Astrocyte of the hippocampus (primary cell): Measurements from ENCODE around the gene ACRBP.

ENCODE experiments used
- DNase-seq: peaks from one replicate; pipeline ENCODE4 v3.0.0; 2011; ENCODE audit warnings: low read depth, low spot score

ACRBP gene

DNA sequence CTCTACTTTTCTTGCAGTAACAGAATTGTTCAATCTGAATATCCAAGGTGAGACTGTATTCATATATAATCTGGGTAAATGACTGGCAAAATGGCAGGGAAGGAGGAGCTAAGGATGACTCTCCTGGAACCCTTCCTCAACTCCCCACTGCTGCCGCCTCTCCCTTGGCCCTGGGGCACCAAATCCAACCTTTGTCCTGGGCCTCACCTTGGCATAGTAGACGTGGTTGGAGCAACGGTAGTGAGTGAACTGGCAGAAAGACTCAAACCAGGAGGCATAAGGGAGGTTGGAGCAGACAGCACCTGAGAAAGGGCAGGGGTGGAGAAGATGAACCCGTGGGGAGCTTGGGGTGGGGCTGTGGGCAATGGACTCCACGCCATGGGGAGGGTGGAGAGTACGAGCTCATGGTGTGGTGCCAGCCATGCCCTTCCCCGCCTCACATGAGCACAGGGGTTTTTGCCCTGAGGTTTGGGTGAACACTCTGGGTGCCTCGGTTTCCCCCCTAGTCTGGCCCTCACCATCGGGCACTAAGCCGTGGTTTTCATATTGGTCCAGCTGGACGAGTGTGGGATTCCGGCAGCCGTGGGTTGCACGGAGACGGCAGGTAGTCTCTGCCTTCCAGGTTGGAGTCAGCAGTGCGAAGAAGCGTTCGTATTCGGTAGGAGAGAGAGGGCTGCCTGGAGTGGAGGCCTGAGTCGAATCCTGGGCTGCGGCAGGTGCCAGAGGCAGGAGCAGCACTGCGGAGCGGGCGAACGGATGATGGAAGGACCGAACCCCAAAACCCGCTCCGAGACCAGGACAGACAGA, 753 bp downstream of the ACRBP start:
- no peak for DNase-seq

DNA sequence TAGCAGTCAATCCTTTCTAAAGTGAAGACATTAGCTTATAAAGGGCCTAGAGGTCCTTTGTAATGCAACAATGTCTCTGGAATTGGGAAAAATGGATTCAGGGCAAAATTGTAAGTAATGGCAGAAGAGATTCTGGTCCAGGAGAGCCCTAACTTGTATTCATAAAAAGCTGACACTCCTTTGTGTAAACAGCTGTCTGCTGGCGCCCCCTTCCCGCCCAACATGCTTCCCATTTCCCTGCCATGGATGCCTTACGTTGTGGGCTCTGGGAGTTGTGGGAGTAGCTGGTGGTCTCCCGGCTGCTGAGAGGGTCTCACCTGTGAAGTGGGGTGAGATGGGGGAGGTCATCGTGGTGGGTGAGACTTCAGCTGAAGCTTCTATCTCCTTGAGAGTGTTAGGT, 2.3 kb downstream of the ACRBP start:
- no peak for DNase-seq

DNA sequence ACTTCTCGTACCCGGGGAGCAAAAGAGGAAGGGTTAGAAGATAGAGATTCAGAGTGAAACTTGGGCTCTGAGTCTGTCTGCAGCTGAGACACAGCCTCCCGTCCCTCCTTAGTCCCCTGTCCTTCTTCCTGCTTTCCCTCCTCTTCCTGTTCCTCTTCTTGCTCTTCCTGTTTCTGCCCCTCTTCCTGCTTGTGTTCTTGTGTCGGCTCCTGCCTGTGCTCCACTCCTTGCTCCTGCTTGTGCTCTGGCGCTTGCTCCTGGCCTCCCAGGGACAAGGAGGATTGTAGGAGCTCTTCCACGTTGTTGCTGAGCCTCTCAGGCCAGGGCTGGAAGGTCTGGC, 3.0 kb downstream of the ACRBP start:
- DNase-seq = no peak

DNA sequence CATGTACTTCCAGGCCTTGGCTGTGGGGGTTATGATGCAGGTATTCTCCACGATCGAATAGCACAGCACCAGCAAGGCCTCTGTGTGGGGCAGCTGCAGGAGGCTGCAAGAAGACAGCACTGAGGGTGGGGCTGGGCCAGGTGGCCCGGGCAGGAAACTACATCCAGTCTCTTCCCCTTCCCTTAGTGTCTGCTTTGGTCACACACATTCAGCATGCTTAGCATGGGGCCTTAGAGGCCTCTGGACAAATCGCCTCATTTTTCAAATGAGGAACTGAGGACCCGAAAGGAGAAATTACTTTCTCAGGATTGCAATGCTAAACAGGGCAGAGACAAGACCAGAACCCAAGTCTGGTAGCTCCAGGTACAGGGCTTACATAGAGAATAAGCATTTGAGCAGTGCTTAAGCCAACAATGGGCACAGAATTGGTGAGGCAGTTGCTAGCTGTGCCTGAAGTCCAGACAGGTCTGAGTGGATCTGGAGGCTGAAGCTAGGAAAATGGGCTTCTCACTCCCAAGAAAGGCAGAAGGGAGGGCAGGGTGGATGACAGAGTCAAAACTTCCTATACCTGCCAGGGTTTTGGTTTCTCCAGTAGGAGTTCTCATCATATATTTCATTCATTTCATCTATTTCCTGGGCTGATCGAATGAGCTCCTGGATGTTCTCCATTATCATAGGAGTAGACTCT, 3.5 kb downstream of the ACRBP start:
- no peak for DNase-seq

DNA sequence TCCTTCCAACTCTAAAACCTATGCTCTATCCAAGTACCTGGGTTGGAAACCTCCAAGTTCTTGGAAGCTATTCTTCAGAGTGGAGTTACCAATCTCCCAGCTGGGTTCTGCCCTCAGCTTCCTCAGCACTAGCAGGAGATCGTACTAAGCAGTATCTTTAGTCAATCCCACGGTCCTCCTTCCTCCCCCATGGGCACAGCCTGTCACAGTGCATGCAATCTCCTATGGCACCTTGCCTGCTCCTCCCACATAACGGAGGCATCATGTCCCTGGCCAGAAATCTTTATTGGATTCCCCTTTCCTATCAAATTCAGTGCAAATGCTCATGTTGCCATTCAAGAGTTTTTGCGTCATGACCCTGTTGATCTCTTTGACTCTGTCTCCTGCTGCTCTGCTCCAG, 6.1 kb downstream of the ACRBP start:
- no peak for DNase-seq

DNA sequence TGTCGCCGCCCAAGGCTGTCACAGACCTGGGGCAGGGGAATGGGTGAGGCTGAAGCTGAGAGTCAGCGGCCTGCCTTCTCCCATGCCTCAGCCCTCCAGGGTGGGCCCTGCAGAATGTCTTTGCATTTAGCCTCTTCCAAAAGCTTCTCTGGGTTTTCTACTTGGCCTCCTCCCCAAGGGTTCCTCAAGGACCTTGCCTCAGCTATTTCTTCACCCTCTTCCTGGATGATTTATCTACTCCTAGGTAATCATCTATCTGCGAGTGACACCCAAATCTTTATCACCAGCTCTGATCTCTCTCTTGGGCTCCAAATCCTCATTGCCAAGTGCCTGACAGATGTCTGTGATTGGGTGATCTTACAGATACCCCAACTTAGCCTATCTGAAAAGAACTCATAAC, 6.7 kb downstream of the ACRBP start:
- no peak for DNase-seq

DNA sequence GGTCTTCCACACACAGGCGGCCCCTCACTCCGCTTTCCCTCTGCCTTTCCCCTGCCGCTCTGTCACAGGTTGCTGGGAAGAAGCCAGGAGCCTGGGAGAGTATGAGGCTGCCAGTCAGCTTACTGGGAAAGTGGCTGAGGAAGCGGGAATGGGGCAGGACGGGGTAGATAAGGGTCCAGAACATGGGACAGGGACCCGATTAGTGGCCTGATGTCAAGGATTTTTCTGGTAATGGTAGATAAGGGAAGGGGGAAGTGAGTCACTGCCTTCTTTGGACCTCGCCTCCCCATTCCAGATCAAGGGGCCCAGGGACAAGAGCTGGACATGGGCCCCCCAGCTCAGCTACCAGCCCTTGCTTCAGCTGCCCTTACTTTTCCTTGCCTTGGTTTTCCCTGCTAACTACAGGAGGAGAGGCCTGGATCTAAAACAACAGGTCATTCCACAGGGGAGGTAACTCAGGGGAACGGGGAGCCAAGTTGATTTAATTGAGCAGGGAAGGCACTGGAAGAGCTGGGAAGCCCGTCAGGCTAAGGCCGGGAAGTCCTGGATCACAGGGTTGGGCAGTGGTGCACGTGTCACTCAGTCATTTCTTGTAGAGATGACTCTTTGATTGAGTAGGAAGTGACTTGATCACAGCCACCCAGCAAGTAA, 8.0 kb downstream of the ACRBP start:
- DNase-seq = no peak

DNA sequence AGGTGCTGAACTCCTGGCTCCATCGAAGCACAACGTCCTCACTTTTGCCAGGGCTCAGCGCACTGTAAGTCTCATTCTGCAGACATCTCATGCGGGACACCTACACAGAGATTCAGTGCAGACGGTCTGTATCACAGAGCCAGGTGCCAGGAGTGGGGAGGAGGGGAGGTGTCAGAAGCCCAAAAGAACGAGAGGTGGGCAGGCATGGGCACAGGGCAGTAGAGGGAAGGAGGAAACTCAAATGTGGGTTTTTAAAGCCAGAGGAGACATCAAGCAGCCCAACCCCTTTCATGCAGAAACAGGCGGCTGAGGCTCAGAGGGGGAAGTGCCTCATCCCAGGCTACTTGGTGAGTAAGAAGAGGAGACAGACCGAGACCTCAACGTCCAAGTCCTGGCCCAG, 8.9 kb downstream of the ACRBP start:
- no peak for DNase-seq

DNA sequence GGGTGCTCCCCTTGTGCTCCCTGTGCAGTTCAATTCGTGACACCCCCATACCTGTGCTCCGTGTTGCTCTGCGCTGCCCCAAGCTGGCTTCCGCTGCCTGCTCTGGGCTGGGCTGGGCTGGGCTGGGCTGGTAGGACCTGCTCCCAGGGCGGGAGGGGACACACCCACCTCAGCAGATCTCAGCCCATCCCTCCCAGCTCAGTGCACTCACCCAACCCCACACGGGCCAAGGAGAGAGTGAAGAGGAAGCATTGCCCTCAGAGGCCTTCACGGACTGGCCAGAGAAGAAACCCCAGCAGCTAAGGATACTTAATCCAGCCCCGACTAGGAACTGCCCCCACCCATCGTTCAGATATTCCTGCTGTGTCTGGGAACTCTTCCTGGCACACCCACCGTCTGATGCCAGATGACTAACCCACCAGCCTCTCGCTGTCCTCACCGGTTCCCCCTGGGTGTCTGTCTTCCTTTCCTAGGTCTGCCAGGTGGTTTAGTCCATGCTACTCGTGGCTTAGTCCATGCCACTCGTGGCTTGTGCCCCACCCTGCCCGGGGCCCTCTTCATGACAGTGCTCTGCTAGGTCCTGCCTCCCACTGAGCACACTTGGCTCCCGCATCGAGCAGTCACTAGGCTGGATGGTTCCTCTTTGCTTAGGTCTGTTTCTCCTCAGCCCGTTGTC, 11.2 kb downstream of the ACRBP start, which contains the start of gene LPAR5:
TSS of gene LPAR5 (minus strand) at position 104 of the 676 bp plus-strand sequence. CDS start 14,711 bp downstream, outside the sequence.
- peak; percentile 42 for DNase-seq

DNA sequence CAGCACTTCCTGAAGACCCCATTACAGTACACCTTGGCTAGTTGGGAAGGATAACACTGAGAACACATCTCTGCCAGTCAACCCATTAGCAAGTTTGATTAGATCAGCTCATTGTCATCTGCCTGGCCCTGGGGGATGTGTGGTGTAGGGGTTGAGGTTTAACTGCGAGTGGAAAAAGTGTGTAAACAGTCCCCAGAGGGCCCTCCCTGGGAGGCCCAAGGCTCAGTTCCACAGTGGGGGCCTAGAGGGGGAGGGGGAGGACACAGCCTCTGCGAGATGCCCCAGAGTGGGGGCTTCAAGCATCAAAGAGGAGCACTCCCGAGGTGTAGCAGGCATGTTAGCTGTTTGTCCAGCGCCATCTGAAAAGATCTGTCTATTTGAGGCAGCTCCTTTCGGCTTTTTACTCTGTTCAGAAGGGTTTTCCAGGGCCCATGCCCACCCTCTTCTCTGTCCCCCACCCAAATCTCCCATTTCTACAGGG, 11.8 kb downstream of the ACRBP start:
- DNase-seq = no peak

DNA sequence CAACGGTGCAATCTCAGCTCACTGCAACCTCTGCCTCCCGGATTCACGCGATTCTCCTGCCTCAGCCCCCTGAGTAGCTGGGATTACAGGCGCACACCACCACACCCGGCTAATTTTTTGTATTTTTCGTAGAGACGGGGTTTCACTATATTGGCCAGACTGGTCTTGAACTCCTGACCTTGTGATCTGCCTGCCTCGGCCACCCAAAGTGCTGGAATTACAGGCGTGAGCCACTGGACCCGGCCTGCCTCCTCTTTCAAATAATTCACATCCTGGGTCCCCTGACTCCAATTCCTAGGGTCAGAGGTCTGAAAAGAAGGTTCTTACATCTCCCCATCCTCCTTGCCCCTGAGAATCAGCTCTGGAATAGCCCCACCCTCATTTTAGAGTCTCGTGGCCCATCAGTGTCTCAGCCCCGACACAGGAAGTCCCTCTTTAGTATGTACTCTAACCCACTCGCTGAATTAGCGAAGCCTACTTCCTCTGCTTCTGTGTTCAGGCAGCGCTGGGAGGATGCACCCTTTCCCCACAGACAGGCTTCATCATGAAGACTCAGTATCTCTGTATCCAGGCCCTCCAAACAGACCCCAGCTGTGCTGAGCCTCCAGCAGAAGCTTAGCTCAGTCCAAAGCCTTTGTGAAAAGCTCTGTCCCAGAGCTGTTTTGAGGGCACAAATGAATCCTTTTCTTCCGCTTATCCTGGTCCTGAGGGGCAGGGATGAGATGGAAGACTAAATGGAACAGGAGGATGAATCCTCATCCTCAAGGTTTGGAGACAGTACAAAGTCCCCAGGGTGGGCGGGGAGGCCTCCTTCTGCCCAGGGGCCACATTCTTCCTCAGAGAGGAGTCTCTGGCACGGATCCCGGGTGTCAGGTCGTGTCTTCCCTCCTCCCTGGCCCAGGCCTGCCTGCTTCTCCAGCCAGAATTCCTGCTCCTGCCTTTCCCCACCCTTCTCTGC, 14.9 kb downstream of the ACRBP start:
- DNase-seq = no peak

DNA sequence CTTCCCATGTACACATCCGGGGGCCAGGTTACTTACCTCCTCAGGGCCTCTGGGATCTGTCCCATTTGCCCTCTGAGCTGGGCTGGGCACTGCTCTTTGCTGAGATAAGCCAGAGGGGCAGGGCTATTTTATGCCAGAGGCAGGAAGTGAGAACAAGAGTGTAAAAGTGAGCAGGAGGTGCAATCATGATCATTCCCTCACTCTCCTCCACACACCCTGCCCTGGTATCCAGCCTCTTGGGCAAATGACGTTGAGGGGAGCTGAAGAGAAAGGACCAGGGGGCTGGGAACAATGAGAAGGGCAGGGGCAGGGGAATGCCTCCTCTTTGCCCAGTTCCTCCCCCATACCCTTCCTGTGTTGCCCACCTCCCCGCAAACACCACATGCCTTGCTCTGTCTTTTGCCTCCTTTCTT, 15.7 kb downstream of the ACRBP start:
- DNase-seq = no peak

DNA sequence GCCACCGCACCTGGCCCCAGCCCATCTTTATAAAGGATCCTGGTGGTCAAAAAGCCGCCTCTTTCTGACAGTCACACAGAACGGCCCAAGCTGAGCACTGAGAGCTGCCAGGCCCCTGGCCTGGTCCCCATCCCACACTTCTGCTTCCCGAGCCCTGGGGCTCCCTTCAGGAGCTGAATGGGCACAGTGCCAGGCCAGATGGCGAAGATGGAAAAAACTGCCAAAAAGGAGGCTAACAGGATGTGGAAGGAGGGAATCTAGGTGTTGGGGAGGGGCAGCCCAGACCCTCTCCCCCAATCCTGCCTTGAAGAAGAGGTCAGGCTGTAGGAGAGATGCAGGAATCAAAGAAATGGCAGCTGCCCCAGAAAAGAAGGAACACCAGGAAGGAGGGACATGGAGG, 16.5 kb downstream of the ACRBP start:
- no peak for DNase-seq

DNA sequence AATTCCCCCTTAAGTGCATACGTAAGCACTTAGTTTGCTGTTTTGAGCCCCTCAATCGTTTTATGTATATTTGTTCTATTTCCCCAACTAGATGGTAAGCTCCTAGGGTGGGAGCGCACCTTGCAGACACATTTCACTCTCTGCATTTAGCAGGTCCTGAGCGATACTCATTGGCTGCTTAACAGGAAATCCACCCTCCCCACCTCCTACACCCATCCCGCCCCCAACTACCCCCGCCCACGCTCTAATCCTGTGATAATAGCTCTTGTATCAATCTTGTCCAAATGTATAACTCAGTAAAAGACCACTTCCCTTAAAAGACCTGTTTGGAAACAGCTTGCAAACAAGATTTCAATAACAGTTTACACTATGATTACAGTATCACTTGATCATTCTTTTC, 19.6 kb downstream of the ACRBP start:
- no peak for DNase-seq

DNA sequence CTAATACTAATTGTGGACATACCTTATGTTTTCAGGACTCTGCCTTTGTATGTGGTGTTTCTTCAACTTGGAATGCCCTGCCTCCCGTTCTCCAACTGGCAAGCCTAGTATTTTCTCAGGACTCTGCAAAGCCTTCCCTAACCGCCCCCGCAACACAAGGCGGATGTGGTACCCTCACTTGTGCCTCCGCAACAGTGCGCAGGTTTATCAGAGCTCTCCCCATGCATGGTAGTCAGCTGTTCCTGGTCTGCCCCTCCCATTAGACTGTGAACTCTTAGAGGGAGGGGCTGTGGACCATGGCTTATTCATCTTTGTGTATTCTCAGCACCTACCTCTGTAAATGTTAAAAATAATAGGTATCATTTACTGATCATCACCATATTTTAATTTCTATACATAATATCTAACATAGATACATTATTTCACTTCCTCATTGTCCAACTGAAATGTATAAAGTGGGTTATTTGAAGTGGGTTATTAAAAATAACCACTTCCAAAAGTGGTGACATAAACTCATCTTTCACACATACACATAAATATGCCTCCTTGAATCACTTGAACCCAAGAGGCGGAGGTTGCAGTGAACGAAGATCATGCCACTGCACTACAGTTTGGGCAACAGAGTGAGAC, 20.5 kb downstream of the ACRBP start:
- DNase-seq = no peak

DNA sequence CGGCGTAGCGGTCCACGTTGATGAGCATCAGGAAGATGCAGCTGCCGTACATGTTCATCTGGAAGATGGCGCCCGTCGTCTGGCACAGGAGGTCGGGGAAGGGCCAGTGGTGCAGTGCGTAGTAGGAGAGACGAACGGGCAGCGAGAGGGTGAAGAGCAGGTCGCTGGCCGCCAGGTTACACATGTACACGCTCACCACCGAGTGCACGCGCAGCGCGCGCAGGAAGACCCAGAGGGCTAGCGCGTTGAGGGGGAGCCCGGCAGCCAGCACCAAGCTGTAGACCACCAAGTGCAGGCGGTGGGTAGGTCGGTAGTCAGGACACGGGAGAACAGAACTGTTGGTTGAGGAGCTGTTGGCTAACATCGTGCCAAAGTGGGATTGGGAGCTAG, 26.4 kb downstream of the ACRBP start:
- DNase-seq = no peak

DNA sequence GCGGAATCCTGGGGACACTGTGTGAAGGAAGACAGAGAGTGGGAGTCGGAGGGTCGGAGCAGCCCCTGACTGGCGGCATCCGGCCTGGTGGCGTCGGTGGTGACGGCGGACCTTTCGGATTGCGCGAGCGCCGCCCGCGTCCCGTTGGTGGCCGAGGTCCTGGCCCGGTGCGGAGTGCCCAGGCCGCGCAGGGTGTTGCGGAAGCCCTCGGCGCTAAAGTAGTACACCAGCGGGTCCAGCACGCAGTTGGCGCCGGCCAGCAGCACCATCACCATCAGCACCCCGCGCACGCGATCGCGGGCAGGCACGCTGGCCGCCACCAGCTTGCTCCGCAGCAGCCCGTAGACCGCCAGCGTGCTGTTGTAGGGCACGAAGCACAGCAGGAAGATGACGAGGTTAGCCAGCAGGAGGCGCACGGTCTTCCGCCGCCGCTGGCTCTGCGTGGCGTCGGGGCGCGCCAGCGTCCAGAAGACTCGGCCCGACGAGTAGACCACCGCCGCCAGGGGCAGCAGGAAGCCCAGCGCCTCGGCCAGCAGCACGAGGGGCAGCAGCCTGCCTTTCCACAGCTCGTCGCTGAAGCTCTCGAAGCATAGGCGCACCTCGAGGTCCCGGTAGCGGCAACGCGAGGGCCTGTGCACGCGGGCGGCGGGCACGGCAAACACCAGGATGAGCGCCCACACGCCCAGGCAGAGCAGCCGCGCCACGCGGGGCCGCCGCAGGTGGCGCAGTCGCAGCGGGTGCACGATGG, 26.9 kb downstream of the ACRBP start:
- DNase-seq = peak; percentile 78

DNA sequence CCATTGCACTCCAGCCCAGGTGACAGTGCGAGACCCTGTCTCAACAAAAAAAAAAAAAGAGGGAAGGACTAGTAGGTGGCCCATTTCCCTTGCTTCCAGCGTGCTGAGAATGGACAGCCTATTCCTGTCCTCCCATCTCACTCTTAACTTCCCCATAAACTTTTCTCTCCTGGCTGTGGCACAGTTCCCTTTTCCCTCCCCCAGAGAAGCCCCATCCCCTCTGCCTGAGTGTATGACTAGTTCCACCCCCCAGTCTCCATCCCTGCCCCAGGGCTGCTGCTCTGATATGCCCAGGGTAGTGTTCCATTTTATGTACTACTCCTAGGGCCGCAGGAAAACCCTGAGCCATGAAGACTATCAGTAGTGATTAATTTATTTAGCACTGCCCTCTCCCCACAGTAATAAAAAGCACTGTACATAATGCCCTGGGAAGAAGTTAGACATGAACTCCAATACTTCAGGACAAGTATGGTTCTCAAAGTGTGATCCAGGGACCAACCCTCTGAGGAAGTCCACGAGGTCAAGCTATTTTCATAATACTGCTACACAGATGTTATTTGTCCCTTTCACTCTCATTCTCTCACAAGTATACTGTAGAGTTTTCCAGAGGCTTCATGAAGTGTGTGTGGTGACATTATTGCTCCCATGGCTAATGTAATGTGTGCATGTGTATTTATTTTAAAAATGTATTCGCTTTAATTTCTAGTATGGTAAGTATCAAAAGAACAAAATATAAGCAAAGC, 28.6 kb downstream of the ACRBP start:
- no peak for DNase-seq

DNA sequence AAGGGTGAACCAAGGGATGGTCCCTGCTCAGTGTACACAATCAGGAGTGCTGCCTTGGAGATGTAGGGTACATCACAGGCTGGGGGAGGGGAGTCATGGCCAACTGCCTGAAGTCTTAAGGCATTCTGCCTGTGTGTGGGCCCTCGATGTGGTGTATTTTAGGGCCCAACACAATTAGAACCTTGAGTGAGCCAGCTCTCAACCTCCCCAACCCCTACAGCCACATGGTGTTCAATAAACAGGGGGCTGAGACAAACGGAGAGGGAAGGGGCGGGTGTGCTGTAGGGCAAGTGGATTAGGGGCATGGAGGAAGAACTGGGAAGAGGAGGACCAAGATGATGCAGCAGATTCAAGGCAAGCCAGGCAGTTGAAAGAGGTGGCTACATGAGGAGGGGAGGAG, 31.4 kb downstream of the ACRBP start:
- no peak for DNase-seq
